HG03097 (cell line): ENCODE data around the gene CYP27C1.
"Not testable (repeated sequence)": the region's sequence is repeated elsewhere in the genome, so short reads cannot be mapped to it uniquely, and the experiment has no call there.

ENCODE experiments used
- ATAC-seq: cut with Tn5 transposase; IDR thresholded peaks from one replicate; pipeline ENCODE4 v1.9.1; 2021; ENCODE audit not compliant: unreplicated experiment, low FRiP score

The CYP27C1 gene

DNA sequence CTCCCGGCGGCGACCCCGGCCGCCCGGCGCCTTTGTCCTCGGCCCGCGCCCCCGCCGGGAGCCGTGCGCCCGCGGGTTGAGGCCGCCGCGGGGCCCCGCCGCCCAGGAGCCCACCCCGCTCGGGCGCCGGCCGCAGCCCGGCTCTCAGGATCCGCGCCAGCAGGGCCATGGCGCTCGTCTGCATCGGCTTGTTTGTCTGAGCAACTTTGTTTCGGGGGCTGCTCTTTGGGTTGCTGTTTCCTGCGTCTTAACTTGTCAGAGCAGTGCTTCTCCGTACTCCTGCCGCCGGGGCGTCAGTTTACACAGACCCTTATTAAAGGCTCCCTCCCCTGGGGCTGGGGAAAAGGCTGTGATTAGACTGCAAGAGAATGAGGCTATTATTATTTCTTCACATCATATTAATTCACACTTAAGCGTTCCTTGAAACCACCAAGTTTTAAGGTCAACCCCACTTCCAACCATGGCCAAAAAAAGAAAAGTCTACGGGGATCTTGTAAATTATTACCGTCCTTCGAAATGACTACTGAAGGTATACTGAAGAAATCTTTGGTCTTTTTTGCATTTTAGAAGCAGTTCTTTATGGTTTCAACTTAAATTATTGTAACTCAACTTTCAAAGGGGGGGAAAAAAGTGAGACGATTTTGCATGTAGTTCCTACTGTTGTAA lies at the start of gene CYP27C1:
Gene CYP27C1, minus strand, starts transcription at position 198 of the 666 bp plus-strand sequence. Its CDS starts 29 bp downstream, at position 169.
- no peak for ATAC-seq

- no peak for ATAC-seq
Measured at GRCh38 chr2:127261804-127262406, 41.8 kb upstream of the CYP27C1 start.

GRCh38 chr2:127259355-127259754 lies 39.3 kb upstream of the CYP27C1 start:
- no peak for ATAC-seq

DNA sequence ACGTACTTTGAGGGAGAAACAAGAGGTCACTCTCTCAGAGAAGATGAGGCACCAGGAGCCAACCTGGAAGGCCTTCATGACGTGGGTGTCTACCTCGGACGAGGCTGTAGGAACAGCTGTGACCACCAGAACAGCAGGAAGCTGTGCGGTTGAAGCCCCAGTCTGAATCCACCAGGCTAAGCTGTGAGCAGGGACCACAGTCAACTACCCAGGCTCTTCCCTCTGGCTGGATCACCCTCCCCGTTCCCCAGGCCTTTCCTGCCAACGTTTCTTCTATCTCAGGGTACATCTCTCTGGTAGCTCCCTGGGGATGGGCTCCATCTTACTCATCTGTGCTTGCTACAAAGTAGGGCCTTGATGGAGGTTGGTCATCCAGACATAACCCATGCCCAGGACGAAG lies 36.8 kb upstream of the CYP27C1 start:
- no peak for ATAC-seq

DNA sequence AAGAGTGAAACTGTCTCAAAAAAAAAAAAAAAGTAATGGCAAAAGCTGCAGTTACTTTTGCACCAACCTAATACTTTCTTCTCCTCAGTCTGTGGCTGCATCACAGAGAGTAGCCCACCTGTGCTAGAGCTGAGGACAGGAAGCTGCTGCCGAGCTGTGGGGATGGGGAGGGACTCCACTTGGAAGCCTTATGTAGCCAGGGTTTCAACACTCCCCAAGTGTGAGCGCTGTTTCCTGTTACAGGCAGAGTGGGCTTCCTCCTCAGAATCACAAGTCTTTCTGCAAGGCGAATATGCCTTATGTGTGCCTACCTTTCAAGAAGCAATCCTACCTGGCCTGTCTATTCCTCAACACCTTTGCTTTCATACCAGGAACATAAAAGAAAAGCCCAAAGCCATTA lies 36.3 kb upstream of the CYP27C1 start:
- ATAC-seq, result no peak

- ATAC-seq, result no peak
Measured at GRCh38 chr2:127255721-127256120, 35.6 kb upstream of the CYP27C1 start.

GRCh38 chr2:127255146-127255545 lies 35.0 kb upstream of the CYP27C1 start:
- no peak for ATAC-seq

- no peak for ATAC-seq
Measured at GRCh38 chr2:127254386-127254981, 34.4 kb upstream of the CYP27C1 start.

- not testable (repeated sequence) for ATAC-seq
Measured at GRCh38 chr2:127241184-127241583, 21.1 kb upstream of the CYP27C1 start.

DNA sequence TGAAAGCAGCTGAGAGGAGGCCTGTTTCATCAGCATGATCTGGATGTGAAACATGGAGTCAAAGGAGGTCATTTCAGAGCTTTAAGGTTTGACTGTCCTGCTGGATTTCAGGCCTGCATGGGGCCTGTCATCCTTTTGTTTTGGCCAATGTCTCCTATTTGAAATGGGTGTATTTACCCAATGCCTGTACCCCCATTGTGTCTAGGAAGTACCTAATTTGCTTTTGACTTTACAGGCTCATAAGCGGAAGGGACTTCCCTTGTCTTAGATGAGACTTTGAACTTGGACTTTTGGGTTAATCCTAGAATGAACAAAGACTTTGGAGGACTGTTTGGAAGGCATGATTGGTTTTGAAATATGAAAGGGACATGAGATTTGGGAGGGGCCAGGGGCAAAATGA lies 19.3 kb upstream of the CYP27C1 start:
- ATAC-seq, result no peak

DNA sequence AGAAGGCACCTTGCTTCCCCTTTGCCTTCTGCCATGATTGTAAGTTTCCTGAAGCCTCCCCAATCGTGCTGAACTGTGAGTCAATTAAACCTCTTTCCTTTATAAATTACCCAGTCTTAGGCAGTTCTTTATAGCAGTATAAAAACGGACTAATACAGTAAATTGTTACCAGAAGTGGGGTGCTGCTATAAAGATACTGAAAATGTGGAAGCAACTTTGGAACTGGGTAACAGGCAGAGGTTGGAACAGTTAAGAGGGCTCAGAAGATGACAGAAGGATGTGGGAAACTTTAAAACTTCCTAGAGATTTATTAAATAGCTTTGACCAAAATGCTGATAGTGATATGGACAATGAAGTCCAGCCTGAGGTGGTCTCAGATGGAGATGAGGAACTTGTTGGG lies 17.7 kb upstream of the CYP27C1 start:
- not testable (repeated sequence) for ATAC-seq

- no peak for ATAC-seq
Measured at GRCh38 chr2:127235082-127235702, 15.1 kb upstream of the CYP27C1 start.

GRCh38 chr2:127233710-127234109 lies 13.6 kb upstream of the CYP27C1 start:
- no peak for ATAC-seq

- ATAC-seq, result no peak
Measured at GRCh38 chr2:127231130-127231865, 11.2 kb upstream of the CYP27C1 start.

- no peak for ATAC-seq
Measured at GRCh38 chr2:127229555-127229954, 9.5 kb upstream of the CYP27C1 start.

DNA sequence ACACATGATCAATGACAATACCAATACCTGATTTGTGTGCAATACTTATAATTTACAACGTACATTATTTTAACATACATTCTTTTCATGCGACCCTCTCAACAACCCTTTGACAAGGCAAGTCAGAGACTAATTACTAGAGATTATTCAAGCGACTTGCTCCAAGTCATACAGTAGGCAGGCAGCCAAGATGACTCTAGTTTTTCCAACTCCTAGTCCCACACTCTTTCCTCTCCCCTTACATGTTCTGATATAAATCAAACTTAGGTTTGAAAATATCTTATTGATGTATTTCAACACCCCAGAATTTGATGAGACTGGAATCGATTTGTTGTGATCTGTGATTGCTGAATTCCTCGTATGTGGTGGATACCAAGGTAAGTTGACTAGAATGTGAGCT lies 8.0 kb upstream of the CYP27C1 start:
- ATAC-seq, result no peak

- not testable (repeated sequence) for ATAC-seq
Measured at GRCh38 chr2:127227264-127227660, 7.2 kb upstream of the CYP27C1 start.

DNA sequence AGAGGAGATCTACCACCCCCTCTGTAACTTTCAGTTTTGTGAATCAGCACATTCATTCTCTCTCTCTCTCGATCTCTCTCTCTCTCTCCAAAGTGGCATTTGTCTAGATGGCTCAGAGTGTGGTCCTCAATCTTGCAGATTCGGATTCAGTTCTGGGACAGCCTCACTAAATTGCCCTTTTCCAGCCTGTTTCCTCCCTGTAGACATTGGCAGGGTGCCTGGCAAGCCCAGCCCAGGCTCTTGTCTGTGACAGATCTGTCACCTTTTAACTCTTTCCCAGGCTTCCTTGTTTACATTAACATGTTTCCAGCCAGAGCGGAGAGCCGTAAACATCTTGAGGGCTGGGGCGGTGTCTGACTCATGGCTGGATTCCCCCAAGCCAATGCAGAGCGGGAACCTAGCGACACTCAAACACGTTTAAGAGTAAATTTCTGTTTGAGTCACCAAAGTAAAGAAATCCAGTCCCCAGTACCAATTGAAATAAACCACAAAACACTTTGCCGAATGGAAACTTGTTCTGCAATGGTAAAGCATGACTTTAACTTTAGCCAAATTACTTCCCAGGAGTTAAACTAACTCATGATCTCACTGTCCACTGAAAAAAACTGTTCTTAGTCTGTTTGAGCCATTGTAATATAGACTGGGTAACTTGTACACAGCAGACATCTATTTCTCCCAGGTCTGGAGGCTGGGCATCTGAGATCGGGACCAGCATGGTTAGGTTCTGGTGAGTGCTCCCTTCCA lies 6.6 kb upstream of the CYP27C1 start:
- no peak for ATAC-seq

DNA sequence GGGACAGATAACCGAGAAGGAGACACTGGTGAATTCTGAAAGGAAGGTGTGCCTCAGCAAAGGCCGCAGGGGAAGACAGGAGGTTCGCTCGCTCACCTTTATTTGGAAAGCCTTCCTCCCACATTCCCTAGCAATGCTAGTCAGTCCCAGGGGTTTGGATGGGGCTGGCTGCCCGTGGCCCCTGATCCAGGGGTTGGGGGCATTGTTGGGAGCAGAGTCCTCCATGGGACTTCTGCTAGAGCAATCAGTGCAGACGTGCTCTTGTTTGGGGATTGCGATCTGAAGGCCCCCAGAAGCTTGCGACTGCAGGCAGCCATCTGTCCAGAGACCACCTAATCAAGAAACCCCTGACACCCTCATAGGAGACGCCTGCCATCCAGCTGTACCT lies 6.0 kb upstream of the CYP27C1 start:
- ATAC-seq, result no peak
